Activated B cell treated with CpG ODN at 0.5 μM for 24 hours (primary cell): ENCODE measurements around the gene PLXDC1. TPM values are rescaled to one million over a fixed set of nuclear protein-coding genes. Genes with fewer than 3 reads are reported as not detected.
"Not testable (repeated sequence)": the region's sequence is repeated elsewhere in the genome, so short reads cannot be mapped to it uniquely, and the experiment has no call there.

Experiments
- ATAC-seq: fragments of 200-7000 bp; cut with Tn5 transposase; one replicate; pipeline ENCODE4 v1.10.0; 2021; ENCODE audit warnings: low read depth, mild to moderate bottlenecking, moderate library complexity
- CTCF ChIA-PET: fragments of 350-600 bp; sonication (Branson Sonifier 250); formaldehyde crosslinking; loops from one replicate; lab custom pipeline; 2021; ENCODE audit warnings: antibody characterized with exemption; lab: Charles Lee
- POLR2A ChIA-PET: fragments of 350-600 bp; sonication (Branson Sonifier 250); formaldehyde crosslinking; loops from one replicate; lab custom pipeline; 2021; ENCODE audit warnings: antibody characterized with exemption; lab: Charles Lee
- DNase-seq: peaks from one replicate; pipeline ENCODE4 v3.0.0; 2022
- H3K27ac Mint-ChIP-seq: one replicate; pipeline ENCODE4 v1.8.0; 2020; ENCODE audit warnings: mixed read lengths
- H3K27me3 Mint-ChIP-seq: one replicate; pipeline ENCODE4 v1.8.0; 2021; ENCODE audit warnings: mixed read lengths
- H3K36me3 Mint-ChIP-seq: one replicate; pipeline ENCODE4 v1.8.0; 2021; ENCODE audit warnings: low read depth, mixed read lengths
- H3K4me1 Mint-ChIP-seq: one replicate; pipeline ENCODE4 v1.8.0; 2021; ENCODE audit warnings: mixed read lengths
- H3K4me3 Mint-ChIP-seq: one replicate; pipeline ENCODE4 v1.8.0; 2020; ENCODE audit warnings: mild to moderate bottlenecking, mixed read lengths
- H3K9me3 Mint-ChIP-seq: one replicate; pipeline ENCODE4 v1.8.0; 2020; ENCODE audit warnings: mixed read lengths
- CTCF ChIP-seq: fragments of 200-600 bp; IDR thresholded peaks from one replicate; pipeline ENCODE4 v1.8.0; 2022; ENCODE audit warnings: antibody characterized with exemption, mild to moderate bottlenecking
- intact Hi-C: fragments of 100-400 bp; cut with micrococcal nuclease; formaldehyde crosslinking; loops from one replicate; pipeline ENCODE4 v1.15.1; 2024
- total RNA-seq: library from RNA; stranded (reverse); gene quantifications from 2 replicates; pipeline ENCODE4 v1.2.3, GENCODE V29; 2022

PLXDC1 gene
- total RNA-seq, 1 donor from 2014 or later, result not detected

- Mint-ChIP-seq H3K4me1 (no peaks in the 10 kb centered on the region), H3K36me3 (no peaks in the 10 kb centered on the region), H3K4me3 (no peak overlapping the region), H3K27ac (no peak overlapping the region), H3K27me3 (peaks cover 6% of the 10 kb centered on the region), H3K9me3 (no peaks in the 10 kb centered on the region)
- CTCF ChIA-PET, result no interaction called here
- DNase-seq, result no peak
- no peak for TF ChIP-seq CTCF
- intact Hi-C loops, result no loop called here
- POLR2A ChIA-PET, result no interaction called here
- no peak for ATAC-seq
Measured at GRCh38 chr17:39134878-39135277, 16.6 kb downstream of the PLXDC1 start.

DNA sequence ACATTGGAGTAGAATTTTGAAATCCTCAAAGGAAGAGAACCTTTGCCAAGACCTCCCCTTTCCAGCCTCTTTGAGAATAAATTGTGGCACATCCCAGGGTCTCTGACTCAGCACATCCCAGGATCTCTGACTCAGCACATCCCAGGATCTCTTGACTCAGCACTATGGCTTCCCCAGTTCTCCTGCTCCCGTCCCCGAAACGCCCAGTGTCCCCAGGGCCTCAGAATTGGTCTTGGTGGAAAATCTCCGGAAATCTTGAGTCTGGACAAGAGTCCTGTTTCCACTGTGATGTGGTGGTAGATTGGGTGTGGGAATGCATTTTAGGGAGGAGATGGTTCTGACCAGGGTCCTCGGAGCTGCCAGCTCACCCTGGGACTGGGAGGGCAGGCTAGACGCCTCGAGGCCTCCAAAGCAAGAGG, 19.2 kb downstream of the PLXDC1 start:
- H3K9me3 Mint-ChIP-seq, result no peaks in the 10 kb centered on the region
- intact Hi-C loops, result no loop called here
- POLR2A ChIA-PET, result interaction anchor here (0.6 to 1.0 kb wide), 2 partner anchors 13 to 123 kb away, joined by 3 read pairs; no protein-coding TSS in a partner anchor

GRCh38 chr17:39131616-39132015, 19.8 kb downstream of the PLXDC1 start:
- H3K4me1 Mint-ChIP-seq, result no peaks in the 10 kb centered on the region
- no peak for DNase-seq
- H3K27me3 Mint-ChIP-seq, result peaks cover 6% of the 10 kb centered on the region
- intact Hi-C loops, result no loop called here
- no peaks in the 10 kb centered on the region for H3K36me3 Mint-ChIP-seq
- no peak overlapping the region for H3K4me3 Mint-ChIP-seq
- TF ChIP-seq CTCF, result no peak
- H3K9me3 Mint-ChIP-seq, result no peaks in the 10 kb centered on the region
- no peak for ATAC-seq
- ChIA-PET POLR2A (no interaction called here), CTCF (no interaction called here)
- H3K27ac Mint-ChIP-seq, result no peak overlapping the region

More for the DNA sequence above, 19.2 kb downstream of the PLXDC1 start:
- H3K36me3 Mint-ChIP-seq, result no peaks in the 10 kb centered on the region
- no peaks in the 10 kb centered on the region for H3K4me1 Mint-ChIP-seq
- no peak overlapping the region for H3K4me3 Mint-ChIP-seq
- ATAC-seq (no peak), DNase-seq (no peak)
- CTCF ChIA-PET, result no interaction called here
- H3K27me3 Mint-ChIP-seq, result peaks cover 6% of the 10 kb centered on the region
- H3K27ac Mint-ChIP-seq, result no peak overlapping the region
- no peak for TF ChIP-seq CTCF

GRCh38 chr17:39130205-39130604, 21.2 kb downstream of the PLXDC1 start:
- no peak overlapping the region for H3K27ac Mint-ChIP-seq
- ChIA-PET POLR2A (no interaction called here), CTCF (no interaction called here)
- no peak for ATAC-seq
- H3K4me1 Mint-ChIP-seq, result no peaks in the 10 kb centered on the region
- H3K9me3 Mint-ChIP-seq, result no peaks in the 10 kb centered on the region
- H3K27me3 Mint-ChIP-seq, result peaks cover 6% of the 10 kb centered on the region
- H3K36me3 Mint-ChIP-seq, result no peaks in the 10 kb centered on the region
- DNase-seq, result no peak
- no peak for TF ChIP-seq CTCF
- no peak overlapping the region for H3K4me3 Mint-ChIP-seq
- intact Hi-C loops, result no loop called here

DNA sequence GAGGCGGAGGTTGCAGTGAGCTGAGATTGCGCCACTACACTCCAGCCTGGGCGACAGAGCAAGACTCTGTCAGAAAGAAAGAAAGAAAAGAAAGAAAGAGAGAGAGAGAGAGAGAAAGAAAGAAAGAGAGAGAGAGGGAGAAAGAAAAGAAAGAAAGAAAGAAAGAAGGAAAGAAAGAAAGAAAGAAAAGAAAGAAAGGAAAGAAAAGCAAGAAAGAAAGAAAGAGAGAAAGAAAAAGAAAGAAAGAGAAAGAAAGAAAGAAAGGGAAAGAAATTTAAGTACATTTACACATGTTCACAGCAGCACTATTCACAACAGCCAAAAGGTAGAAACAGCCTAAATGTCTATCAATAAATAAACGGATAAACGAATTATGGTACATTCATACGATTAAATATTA, 21.9 kb downstream of the PLXDC1 start:
- H3K27me3 Mint-ChIP-seq, H3K4me1 Mint-ChIP-seq, H3K36me3 Mint-ChIP-seq, POLR2A ChIA-PET, CTCF ChIA-PET, DNase-seq, H3K9me3 Mint-ChIP-seq, H3K27ac Mint-ChIP-seq, ATAC-seq, intact Hi-C loops, H3K4me3 Mint-ChIP-seq: not testable (repeated sequence)

GRCh38 chr17:39126436-39126835, 25.0 kb downstream of the PLXDC1 start:
- intact Hi-C loops, result no loop called here
- no peaks in the 10 kb centered on the region for H3K9me3 Mint-ChIP-seq
- POLR2A ChIA-PET, result no interaction called here
- DNase-seq (no peak), ATAC-seq (no peak)
- TF ChIP-seq CTCF, result no peak
- no peaks in the 10 kb centered on the region for H3K36me3 Mint-ChIP-seq
- no peak overlapping the region for H3K27ac Mint-ChIP-seq
- H3K4me3 Mint-ChIP-seq, result no peak overlapping the region
- CTCF ChIA-PET, result no interaction called here
- no peaks in the 10 kb centered on the region for H3K27me3 Mint-ChIP-seq
- H3K4me1 Mint-ChIP-seq, result no peaks in the 10 kb centered on the region
